Glomerular visceral epithelial cell (primary cell): ENCODE results near the gene PEX14.
A peak's percentile ranks its signal among the peaks of the same experiment; 100 is the strongest.
"Not testable (repeated sequence)": the region's sequence is repeated elsewhere in the genome, so short reads cannot be mapped to it uniquely, and the experiment has no call there.

ENCODE experiments used
- DNase-seq: peaks from one replicate; pipeline ENCODE4 v3.0.0-alpha.2; 2016; ENCODE audit errors: extremely low spot score

PEX14 gene

GRCh38 chr1:10494754-10495474 lies 20.2 kb downstream of the PEX14 start:
- DNase-seq, result peak; percentile 75

- DNase-seq, result no peak
Measured at GRCh38 chr1:10495475-10495817, 20.7 kb downstream of the PEX14 start.

- DNase-seq, result peak; percentile 95
Measured at GRCh38 chr1:10495952-10496351, 21.2 kb downstream of the PEX14 start.

GRCh38 chr1:10497109-10497508 lies 22.4 kb downstream of the PEX14 start:
- DNase-seq, result no peak

- no peak for DNase-seq
Measured at GRCh38 chr1:10498231-10498630, 23.5 kb downstream of the PEX14 start.

GRCh38 chr1:10502206-10502605 lies 27.5 kb downstream of the PEX14 start:
- DNase-seq, result no peak

- no peak for DNase-seq
Measured at GRCh38 chr1:10504249-10504648, 29.5 kb downstream of the PEX14 start.

- DNase-seq, result not testable (repeated sequence)
Measured at GRCh38 chr1:10506046-10506676, 31.4 kb downstream of the PEX14 start.

- no peak for DNase-seq
Measured at GRCh38 chr1:10506677-10507047, 31.9 kb downstream of the PEX14 start.

GRCh38 chr1:10507111-10507879 lies 32.5 kb downstream of the PEX14 start:
- peak; percentile 76 for DNase-seq

- DNase-seq, result peak; percentile 97
Measured at GRCh38 chr1:10508511-10508951, 33.8 kb downstream of the PEX14 start.

- DNase-seq, result no peak
Measured at GRCh38 chr1:10509809-10510509, 35.2 kb downstream of the PEX14 start.

- DNase-seq, result peak; percentile 79
Measured at GRCh38 chr1:10510520-10511493, 36.1 kb downstream of the PEX14 start.

GRCh38 chr1:10511494-10511885 lies 36.7 kb downstream of the PEX14 start:
- DNase-seq, result no peak

- DNase-seq, result no peak
Measured at GRCh38 chr1:10513199-10513598, 38.4 kb downstream of the PEX14 start.

- peak; percentile 76 for DNase-seq
Measured at GRCh38 chr1:10514490-10515235, 39.9 kb downstream of the PEX14 start.

GRCh38 chr1:10515301-10515975 lies 40.7 kb downstream of the PEX14 start:
- DNase-seq, result peak; percentile 52

GRCh38 chr1:10515976-10516750 lies 41.4 kb downstream of the PEX14 start:
- DNase-seq, result no peak
